NAMALWA (cell line): ENCODE results near the gene ANAPC15.

Source experiments
- DNase-seq: peaks from one replicate; pipeline ENCODE4 v3.0.0-alpha.2; 2015; ENCODE audit warnings: low spot score

Gene ANAPC15

GRCh38 chr11:72084965-72085364 is 27.5 kb downstream of the ANAPC15 start:
- DNase-seq: no peak

GRCh38 chr11:72084076-72084475 is 28.4 kb downstream of the ANAPC15 start:
- DNase-seq: no peak

GRCh38 chr11:72083414-72083813 is 29.1 kb downstream of the ANAPC15 start:
- DNase-seq: no peak

GRCh38 chr11:72081821-72082453 is 30.6 kb downstream of the ANAPC15 start:
- no peak for DNase-seq

GRCh38 chr11:72081184-72081644 is 31.3 kb downstream of the ANAPC15 start:
- DNase-seq: no peak

- DNase-seq: peak; percentile 100
Measured at GRCh38 chr11:72080326-72081183, 31.9 kb downstream of the ANAPC15 start, which contains the start of the genes LRRC51 and NUMA1. TSS of gene LRRC51 (plus strand) at chr11:72080850. CDS start at chr11:72089084, 8,234 bp downstream. TSS of gene NUMA1 (minus strand) at chr11:72080542. CDS start at chr11:72035943, 44,599 bp downstream.

GRCh38 chr11:72079819-72080325 is 32.6 kb downstream of the ANAPC15 start:
- no peak for DNase-seq

GRCh38 chr11:72078477-72078876 is 34.0 kb downstream of the ANAPC15 start:
- DNase-seq: no peak

- no peak for DNase-seq
Measured at GRCh38 chr11:72075756-72076155, 36.7 kb downstream of the ANAPC15 start.

- peak; percentile 65 for DNase-seq
Measured at GRCh38 chr11:72075109-72075508, 37.4 kb downstream of the ANAPC15 start.

- DNase-seq: peak; percentile 60
Measured at GRCh38 chr11:72072348-72072747, 40.1 kb downstream of the ANAPC15 start.

GRCh38 chr11:72070491-72070890 is 42.0 kb downstream of the ANAPC15 start:
- DNase-seq: no peak

GRCh38 chr11:72069787-72070251 is 42.7 kb downstream of the ANAPC15 start:
- DNase-seq: no peak

- no peak for DNase-seq
Measured at GRCh38 chr11:72069200-72069599, 43.3 kb downstream of the ANAPC15 start.

- DNase-seq: no peak
Measured at GRCh38 chr11:72067676-72068075, 44.8 kb downstream of the ANAPC15 start.

GRCh38 chr11:72067266-72067665 is 45.2 kb downstream of the ANAPC15 start:
- no peak for DNase-seq

- no peak for DNase-seq
Measured at GRCh38 chr11:72066855-72067254, 45.6 kb downstream of the ANAPC15 start.

GRCh38 chr11:72061739-72062396 is 50.6 kb downstream of the ANAPC15 start:
- DNase-seq: no peak
